Measurements from ENCODE around the gene PLA2G2F.

The PLA2G2F gene

DNA sequence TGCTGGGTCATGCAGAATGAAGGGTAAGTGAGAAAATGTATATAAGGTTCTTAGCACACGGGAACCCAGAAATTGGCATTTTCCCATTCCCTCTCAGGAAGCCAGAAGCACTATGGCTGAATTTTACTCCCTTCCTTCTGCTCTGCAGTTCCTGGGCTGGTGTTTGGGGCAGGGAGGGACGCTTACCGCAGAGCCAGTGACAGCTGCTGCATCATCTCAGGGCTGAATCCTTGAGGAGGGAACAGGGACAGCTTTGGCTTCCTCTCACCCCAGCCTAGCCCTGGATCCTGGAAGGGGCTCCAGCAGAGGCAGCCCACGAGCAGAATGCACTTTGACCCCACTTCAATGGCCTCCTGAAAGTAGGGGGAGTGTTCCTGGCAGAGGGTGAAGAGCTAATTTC is 31.8 kb upstream of the PLA2G2F start:
- H3K4me3 ChIP-seq (ENCODE audit: low read depth, low read length) = no peak overlapping the region

DNA sequence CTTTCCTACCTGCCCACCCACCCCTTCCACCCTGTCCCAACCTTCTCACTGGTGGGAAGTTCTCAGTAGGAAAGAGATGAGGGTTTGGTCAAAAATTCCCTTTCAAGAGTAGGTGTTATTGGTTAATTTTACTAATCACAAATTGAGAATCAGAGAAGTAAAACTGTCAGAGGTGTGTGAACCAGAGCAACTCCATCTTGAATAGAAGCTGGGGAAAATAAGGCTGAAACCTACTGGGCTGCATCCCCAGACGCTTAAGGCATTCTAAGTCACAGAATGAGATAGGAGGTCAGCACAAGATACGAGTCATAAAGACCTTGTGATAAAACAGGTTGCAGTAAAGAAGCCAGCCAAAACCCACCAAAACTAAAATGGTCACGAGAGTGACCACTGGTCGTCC is 31.3 kb upstream of the PLA2G2F start:
- H3K4me3 ChIP-seq (ENCODE audit: low read depth, low read length) = no peak overlapping the region
- TF ChIP-seq, protein P1, sequence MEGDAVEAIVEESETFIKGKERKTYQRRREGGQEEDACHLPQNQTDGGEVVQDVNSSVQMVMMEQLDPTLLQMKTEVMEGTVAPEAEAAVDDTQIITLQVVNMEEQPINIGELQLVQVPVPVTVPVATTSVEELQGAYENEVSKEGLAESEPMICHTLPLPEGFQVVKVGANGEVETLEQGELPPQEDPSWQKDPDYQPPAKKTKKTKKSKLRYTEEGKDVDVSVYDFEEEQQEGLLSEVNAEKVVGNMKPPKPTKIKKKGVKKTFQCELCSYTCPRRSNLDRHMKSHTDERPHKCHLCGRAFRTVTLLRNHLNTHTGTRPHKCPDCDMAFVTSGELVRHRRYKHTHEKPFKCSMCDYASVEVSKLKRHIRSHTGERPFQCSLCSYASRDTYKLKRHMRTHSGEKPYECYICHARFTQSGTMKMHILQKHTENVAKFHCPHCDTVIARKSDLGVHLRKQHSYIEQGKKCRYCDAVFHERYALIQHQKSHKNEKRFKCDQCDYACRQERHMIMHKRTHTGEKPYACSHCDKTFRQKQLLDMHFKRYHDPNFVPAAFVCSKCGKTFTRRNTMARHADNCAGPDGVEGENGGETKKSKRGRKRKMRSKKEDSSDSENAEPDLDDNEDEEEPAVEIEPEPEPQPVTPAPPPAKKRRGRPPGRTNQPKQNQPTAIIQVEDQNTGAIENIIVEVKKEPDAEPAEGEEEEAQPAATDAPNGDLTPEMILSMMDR (IDR thresholded peaks at IDR 0.05; ENCODE audit: borderline replicate concordance, insufficient read depth, low read depth, low read length) = no peak

More for the DNA sequence above, 31.8 kb upstream of the PLA2G2F start:
- TF ChIP-seq, protein P1 (IDR thresholded peaks at IDR 0.05; ENCODE audit: borderline replicate concordance, insufficient read depth, low read depth, low read length) = no peak

DNA sequence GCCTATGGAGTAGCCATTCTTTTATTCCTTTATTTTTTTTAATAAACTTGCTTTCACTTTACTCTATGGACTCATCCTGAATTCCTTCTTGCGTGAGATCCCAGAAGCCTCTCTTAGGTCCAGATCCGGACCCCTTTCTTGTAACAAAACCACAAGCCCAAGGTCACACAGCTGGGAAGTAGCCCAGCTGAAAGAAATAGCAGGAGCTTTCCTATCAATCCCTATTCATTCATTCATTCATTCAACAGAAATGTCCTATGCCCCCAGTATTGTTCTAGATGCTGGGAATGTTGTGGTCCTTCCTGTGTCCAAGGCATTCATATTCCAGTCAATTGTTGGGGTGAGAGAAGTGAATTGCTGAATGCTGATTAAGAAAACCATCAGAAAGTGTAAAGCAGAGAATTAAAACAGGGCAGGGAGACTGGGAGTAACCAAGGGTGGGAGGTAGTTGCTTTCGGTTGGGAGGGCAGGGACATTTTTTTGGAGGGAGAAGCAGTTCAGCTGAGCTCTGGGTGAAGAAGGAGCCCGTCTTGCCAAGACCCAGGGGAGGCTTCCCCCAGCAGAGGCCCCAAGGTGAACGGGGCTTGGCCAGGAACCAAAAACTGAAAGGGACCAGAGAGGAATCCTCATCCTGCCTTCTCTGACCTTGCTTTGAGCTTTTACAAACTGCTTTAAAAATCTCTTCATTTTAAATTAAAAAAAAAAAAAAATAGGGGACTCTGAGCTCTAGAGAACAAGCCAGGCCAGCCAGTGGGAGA is 30.6 kb upstream of the PLA2G2F start:
- H3K4me3 ChIP-seq (ENCODE audit: low read depth, low read length) = no peak overlapping the region
- TF ChIP-seq, protein P1 (IDR thresholded peaks at IDR 0.05; ENCODE audit: borderline replicate concordance, insufficient read depth, low read depth, low read length) = no peak

DNA sequence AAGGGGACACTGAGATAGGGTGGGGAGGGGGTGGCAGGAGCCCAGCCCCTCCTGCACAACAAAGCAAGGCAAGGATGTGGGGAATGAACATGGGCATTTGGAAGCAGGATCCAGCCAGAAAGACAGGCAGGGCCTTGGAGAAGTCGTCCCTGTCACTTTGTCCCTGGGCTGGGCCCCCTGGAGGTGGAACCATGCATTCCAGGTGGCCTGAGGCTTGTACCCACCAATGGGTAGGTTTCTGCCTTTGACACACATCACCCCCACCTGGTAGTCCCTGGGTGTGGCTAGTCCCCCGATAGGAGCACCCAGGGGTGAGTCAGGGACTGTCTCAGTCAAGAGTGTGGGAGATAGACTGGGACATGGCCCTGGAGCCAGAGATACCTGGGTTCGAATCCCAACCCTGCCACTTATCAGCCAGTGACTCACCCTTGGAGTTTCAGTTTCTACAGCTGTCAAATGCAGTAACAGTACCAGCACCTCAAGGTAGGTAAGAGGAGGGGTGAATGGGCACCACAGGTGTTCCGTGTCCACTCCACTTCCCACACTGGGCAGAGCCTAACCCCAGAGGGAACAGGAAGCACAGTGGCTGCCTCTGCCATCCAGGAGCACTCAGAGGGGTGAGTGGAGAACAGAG is 29.8 kb upstream of the PLA2G2F start:
- TF ChIP-seq, protein P1 (IDR thresholded peaks at IDR 0.05; ENCODE audit: borderline replicate concordance, insufficient read depth, low read depth, low read length) = no peak
- H3K4me3 ChIP-seq (ENCODE audit: low read depth, low read length) = no peak overlapping the region

DNA sequence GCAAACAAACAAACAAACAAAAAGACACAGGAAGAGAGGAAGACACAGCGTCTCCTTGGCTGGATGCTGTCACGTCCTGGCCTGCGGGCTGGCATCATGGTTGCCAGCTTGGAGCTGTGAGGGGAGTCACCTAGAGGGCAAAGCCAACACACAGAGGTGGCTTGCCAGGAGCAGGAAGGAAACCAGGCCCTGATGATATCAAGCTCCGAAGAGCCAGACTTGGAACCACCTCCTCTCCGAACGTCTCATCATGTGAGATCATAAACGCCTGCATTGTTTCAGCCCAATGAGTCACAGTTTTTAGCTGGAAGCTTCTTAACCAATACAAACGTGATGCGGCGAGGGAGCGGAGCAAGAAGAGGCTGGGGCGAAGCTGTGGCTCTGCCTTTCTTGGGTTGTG is 28.4 kb upstream of the PLA2G2F start:
- TF ChIP-seq, protein P1 (IDR thresholded peaks at IDR 0.05; ENCODE audit: borderline replicate concordance, insufficient read depth, low read depth, low read length) = no peak
- no peak overlapping the region for H3K4me3 ChIP-seq (ENCODE audit: low read depth, low read length)

DNA sequence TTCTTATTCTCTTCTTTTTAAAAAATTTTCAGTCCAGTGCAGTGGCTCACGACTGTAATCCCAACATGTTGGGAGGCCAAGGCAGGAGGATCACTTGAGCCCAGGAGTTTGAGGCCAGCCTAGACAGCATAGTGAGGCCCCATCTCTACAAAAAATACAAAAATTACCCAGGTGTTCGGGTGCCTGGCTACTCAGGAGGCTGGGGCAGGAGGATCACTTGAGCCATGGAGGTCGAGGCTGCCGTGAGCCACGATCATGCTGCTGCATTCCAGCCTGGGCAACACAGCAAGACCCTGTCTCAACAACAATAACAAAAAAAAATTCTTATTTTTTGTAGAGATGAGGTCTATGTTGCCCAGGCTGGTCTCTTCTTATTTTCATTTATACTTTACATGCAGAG is 27.7 kb upstream of the PLA2G2F start:
- TF ChIP-seq, protein P1 (IDR thresholded peaks at IDR 0.05; ENCODE audit: borderline replicate concordance, insufficient read depth, low read depth, low read length) = no peak
- H3K4me3 ChIP-seq (ENCODE audit: low read depth, low read length) = no peak overlapping the region
